HG02678 (cell line): Measurements from ENCODE around the gene USHBP1.

Experiments
- ATAC-seq: cut with Tn5 transposase; IDR thresholded peaks from one replicate; pipeline ENCODE4 v1.9.1; 2021; ENCODE audit warnings: mild to moderate bottlenecking, moderate library complexity; ENCODE audit not compliant: unreplicated experiment

The USHBP1 gene

DNA sequence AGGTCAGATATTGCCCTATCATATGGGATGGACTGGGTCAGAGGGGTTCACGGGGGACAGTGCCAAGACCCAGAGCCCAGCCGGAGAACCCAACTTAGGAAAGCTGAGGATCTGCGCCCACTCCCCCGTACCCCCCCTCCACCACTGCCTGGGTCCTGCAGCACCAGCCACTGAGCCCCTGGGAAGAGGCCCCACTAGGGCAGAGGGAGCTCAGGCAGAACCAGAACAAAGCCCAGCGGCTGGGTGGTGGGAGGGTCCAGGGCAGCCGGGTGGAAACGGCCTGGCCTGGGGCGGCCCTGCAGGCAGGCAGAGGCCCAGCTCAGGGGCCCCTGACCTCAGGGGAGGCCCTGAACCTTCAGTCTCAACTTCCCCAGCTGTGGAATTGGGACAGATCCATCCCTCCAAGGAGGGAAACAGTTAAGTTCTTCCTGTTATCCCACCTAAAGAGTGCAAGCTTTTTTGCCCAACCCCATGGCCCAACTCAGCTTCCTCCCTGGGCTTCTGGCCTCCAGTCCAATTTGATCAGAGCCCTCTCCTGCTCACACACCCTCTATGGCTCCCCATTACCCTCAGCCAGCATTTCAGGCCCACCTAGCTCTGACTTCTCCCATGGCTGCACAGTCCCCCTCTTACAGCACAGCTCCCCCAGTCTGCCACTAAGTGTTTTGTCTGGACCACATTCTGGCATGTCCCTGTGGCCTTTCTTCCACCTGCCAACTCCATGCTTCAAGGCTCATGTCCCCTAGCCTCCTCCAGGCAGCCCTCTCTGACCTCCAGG lies 21.9 kb downstream of the USHBP1 start:
- ATAC-seq, result no peak

DNA sequence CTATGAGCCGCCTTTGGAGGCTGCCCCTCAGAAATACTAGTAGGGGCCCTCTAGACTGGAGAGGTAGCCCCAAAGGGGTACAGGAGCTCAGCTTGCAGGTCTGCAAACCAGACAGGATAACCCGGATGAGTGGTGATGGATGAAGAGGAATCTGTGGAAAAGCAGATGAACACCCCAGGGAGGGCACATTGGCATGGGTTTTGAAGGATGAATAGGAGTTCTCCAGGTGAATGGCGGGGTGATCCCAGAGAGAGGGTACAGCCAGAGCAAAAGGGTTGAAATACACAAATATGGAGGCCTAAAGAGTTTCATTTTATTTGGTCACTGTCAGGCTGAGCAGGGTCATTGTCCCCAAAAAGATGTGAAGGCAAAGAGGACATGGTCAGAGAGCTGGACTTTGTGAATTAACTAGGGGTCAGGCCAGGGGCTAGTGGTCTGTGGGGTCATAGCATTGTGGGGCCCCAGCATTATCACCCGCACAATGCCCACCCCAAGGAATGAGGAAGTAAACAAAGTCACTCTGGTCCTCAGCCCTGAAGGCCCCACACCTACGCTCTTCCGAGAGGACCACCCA lies 23.6 kb downstream of the USHBP1 start:
- ATAC-seq, result no peak

DNA sequence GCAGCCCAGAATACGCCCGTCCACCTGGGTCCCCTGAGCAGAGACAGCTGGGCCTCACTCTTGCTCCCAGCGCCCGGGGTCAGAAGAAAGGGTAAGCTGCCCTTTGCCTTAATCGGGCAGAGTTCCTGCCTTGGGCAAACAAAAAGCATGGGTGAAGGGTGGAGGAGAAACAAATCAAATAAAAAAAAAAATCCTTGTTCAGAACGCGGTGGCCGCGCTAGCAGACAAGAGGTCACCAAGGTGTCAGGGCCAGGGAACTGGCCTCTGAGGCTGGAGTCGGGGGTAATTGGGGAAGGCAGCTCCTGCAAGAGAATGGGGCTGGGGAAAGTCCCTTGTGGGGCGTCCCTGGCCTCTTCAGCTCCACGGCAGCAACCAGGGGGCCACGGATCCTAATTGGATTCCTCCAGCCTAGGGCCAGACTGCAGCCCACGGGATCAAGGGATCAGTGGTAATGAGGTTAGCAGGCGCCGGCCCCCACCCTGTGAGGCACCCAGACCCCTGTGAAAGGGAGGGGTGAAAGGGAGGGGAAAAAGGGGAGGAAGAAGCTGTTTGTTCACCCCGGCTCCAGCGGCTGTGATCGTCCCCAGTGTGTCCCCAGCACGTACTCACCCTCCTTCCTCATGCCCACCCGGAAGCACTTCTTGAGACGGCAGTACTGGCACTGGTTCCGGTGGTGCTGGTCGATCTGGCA lies 24.3 kb downstream of the USHBP1 start:
- ATAC-seq, result no peak

DNA sequence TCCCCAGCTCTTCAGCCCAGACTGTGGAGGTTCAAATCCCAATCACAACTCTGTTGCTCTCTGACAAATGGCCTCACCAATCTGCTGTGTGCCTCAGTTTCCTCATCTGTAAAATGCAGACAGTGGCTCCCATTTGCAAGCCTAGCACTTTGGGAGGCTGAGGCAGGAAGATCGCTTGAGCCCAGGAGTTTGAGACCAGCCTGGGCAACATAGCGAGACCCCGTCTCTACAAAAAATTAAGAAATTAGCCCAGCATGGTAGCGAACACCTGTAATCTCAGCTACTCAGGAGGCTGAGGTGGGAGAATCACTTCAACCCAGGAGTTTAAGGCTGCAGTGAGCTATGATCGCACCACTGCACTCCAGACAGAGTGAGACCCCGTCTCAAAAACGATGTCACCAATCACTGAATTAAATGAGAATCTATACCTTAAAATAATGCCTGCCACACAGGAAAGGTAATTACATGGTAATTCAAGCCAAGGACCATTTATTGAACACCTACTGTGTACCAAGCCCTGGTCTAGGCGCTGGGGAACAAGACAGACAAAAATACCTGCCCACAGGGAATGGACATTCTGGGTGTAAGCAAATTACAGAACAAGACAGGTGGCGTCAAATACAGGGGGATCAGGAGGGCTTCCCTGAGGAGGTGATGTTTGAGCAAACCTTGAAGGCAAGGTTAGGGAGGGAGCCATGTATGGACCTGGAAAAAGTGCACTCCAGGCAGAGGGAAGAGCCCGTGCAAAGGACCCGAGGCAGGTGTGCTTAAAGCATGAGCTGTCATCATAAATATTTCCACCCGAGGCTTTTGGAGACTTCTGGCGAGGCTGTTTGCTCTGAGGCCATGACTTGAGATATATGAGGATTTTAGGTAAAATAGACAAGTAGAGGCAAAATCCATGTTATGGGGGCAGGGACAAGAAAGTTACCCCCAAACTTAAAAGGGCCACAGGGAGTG lies 26.5 kb downstream of the USHBP1 start:
- ATAC-seq, result no peak

DNA sequence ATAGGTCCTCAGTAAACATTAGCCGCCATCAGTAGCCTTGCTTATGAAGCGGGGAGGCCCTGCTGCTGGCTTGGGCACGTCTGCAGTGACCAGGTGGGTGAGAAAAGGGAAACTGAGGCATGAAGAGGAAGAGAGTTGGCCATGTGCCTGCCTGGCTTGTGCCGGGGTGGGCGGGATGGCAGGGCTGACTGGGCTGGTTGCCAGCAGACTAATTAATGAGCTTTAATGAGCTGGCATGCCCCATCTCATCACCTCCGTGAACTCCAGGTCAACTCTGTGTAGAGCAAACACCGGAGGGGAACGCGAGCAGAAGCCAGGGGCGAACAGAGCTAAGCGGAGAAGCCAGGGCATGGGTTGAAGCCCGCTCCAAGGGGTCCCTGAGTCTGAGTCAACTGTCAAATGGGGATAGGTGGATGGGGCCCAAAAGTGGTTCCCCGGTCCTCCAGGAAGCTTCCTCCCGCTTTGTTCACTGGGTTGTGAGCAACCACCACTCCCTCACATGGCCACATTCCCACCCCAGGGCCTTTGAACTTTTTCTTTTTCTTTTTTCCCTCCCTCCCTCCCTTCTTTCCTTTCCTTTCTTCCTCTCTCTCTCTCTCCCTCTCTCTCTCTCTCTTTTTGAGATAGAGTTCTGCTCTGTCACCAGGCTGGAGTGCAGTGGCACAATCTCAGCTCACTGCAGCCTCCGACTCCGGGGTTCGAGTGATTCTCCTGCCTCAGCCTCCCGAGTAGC lies 27.6 kb downstream of the USHBP1 start:
- ATAC-seq, result no peak

DNA sequence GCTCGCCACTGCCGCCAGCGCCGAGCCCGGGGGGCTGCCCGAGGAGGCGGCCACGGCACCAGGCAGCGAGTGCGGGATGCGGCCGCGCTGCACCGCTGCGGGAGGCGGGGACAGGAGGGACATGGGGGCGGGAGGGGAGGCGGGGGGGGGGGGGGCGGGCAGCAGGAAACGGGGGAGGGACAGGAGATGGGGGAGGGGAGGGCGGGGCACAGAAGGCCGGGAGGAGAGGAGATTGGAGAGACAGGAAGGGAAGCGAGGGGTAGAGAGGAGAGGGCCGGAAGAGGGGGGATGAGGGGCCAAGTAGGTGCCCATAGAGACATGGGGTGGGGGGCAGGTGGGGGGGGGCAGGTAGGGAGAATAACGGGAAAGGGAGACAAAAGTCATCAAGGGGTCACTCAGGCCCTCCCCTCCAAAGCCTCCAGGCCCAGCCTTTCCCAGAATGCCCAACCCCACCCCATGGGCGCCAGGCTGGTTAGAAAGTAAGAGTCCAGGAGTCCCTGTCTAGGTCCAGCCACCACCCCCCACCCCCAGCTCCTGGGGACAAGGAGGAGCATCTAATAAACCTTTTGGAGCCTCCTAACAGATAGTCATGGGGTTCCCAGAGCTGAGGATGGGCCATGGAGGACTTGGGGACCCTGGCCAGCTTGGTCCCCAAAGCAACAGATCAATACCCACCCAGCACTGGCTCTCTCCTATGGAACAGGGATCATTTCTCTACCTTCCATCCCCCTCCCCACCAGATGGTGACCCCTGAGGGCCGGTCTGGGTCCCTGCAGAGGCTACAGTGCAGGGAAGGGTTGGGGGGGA lies 28.4 kb downstream of the USHBP1 start:
- no peak for ATAC-seq

DNA sequence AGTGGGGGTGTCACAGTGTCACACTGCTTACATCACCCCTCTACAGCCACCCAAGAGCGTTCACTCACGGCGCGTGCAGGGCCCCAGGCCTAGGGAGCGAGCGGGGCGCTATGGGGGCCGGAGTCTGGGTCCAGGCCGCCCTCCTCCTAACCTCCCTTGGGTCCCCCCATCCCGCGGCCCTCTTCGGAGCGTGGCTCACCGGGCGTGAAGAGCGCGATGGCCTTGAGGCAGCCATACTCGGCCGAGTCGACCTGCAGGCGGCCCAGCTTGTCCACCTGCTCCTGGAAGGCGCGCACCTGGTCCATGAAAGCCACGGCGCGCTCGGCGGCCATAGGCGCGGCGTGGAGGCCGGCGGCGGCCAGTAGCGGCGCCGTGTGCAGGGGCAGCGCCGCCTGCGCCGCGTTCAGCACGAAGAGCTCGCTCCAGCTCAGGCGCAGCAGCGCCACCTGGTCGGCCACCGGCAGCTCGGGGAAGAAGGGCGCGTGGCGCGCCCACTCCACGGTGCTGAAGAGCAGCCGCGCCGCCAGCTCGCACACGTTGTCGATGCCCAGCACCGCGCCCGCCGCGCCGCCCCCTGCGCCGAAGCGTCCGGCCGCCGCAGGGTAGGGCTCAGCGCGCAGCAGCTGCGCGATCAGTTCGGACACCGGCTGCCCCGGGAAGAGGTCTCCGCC lies 29.1 kb downstream of the USHBP1 start:
- peak; percentile 74 for ATAC-seq

DNA sequence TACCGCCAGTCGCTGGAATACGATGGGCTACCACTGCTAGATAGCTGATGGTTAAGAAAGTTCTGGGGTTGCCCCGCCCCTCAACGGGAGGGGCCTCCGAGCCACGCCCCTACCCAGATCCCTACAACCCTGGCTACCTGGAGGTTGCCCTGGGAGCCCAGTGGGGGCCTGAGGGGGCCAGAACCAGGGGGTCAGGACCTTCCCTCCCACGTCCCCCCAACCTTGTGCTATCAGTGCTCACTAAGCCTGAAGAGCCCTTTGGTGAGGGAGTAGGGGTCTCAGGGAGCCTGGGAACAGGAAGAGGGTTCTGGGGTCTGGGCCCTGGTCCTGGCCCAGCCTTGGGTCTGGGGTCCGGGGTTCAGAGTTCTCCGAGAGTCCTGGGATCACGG lies 29.6 kb downstream of the USHBP1 start:
- ATAC-seq, result no peak

DNA sequence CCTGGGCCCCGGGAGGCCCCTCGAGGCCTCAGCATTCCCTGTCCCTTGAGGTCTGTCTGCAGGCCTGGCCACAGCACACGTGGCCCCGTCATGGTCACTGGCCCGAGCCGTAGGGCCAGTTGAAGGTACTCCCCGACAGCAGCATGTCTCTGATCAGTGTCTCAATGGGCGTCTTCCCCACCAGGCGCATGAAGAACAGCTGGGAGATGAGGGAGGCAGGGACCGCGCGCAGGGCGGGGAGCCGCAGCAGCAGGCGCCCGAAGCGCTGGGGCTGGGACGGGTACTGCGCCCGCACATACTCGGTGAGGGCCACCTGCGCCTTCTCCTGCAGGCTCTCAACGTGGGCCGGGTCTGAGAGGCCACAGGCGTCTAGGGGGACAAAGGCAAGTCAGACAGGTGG lies 32.3 kb downstream of the USHBP1 start:
- no peak for ATAC-seq

DNA sequence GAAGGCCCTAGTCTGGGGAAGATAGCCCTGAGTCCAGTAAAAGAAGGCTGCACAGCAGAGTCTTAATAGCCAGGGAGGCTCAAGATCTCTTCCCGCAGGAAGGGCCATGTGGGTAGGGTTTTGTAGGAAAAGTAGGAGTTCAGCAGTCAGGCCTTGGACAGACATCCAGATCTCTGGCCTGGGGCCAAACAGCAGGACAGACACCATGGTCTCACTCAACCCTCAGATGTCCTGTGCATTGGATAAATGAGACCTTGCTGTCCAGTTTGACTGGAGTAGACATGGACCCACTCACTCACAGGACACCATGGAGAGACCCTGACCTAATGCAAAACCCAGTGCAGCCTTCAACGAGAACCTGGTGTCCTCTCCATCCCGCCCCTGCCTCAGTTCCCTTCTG lies 34.7 kb downstream of the USHBP1 start:
- no peak for ATAC-seq

DNA sequence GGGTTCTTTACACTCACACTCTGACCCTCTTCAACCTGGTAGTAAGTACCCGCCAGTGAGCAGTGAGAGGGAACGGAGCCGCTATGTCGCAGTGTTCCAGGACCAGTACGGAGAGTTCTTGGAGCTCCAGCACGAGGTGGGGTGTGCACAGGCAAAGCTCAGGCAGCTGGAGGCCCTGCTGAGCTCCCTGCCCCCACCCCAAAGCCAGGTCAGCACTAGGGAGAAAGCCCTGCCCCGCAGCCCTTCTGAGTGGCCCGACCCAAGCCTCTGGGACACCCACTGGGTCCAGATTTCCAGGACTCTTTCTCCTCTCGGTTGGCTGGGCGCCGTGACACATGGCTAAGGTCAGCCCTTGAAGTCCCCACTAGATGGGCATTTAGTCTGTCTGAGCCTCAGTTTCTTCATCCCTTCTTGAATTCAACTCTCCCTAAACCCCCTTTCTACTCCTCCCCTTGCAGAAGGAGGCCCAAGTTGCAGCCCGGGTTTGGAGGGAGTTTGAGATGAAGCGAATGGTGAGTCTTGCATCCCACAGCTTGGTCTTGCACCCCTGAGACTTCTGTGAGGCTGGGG lies 36.7 kb downstream of the USHBP1 start:
- ATAC-seq, result no peak

DNA sequence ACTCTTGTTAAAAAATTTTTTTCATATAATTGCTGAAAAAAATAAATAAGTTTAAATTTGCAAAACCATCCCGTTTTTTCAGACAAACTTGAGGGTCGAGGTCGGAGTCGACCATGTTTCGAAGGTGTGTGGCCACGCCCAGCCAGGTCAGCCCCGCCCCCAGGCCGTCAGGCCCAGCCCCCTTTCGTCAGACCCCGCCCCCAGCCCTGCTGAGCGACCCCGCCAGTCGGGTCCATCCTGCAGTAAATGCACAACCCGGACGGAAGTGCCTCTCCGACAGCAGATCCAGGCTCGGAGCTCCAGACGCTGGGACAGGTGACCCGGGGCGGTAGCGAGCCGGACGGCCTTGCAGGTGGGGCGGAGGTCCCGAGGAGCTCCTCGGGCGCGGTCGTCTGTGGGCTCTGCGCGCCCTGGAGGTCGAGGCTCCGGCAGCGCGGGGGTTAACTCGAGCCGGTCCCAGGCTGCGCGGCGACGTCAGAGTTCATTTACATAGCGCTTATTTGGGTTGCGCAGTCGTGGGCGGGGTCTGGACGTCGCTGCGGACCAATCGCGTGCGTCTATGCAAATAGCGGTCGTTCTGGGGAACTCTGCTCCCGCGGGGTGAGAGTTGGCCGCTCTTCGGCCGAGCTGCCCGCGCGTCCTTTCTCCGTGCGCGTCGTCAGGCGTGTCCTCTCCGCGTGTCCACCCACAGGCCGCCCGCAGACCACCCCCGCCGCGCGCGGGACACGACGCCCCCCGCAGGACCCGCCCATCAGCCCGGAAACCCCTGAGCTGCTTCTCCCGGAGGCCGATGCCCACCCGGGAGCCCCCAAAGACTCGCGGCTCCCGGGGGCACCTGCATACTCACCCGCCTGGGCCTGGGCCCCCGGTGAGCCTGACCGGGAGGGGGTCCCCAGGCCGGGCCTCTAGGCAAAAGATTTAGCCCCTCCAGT lies 38.3 kb downstream of the USHBP1 start, which contains the start of gene OCEL1:
TSS of gene OCEL1 (plus strand) at position 225 of the 932 bp plus-strand sequence. CDS start at position 247, 22 bp downstream.
- ATAC-seq, result peak; percentile 93

DNA sequence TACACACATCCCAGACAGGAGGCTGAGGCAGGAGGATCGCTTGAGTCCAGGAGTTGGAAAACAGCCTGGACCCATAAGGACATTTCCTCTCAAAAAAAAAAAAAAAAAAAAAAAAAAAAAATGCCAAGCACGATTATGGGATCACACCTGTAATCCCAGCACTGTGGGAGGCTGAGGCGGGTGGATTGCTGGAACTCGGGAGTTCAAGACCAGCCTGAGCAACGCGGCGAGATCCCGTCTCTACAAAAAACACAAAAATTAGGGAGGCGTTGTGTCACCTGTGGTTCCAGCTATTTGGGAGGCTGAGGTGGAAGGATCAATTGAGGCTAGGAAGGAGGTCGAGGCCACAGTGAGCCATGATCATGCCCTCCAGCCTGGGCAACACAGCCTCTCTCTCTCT lies 39.5 kb downstream of the USHBP1 start:
- ATAC-seq, result no peak

DNA sequence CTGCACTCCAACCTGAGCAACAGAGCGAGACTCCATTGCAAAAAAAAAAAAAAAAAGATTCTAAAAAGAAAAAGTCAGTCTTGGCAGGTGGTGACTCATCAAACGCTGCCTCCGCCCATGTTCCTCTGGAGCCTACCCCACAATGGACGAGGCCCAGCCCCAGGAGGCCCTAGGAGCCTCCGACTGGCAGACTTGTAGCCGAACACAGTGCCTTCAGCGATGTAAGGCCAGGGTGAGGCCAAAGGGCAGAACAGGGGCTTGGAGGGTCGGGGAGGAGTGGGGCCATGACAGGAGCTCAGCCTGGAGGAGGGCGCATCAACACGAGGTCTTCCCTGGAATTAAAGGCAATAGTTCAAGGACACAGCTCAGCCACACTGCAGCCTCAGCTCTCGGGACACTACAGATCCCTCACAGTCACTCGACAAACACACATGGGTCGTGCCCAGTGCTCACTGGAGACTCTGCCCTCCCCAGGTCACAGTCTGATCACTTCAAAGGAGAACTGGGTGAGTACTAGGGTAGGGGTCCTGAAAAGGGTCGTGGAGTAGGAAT lies 44.3 kb downstream of the USHBP1 start:
- no peak for ATAC-seq

DNA sequence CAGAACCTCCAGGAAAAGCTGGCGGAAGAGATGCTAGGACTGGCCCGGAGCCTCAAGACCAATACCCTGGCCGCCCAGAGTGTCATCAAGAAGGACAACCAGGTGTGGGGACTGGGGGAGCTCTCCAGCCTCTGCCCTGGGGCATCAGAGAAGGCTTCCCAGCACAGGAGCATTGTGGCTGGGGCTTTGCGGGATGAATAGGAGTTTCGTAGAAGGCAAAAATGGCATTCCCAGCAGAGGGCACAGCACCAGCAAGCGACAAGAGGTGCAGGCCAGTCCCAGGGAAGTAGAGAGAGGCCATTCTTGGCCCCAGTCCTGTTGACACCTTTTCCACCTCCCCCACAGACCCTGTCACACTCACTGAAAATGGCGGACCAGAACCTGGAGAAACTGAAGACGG lies 45.3 kb downstream of the USHBP1 start:
- no peak for ATAC-seq

DNA sequence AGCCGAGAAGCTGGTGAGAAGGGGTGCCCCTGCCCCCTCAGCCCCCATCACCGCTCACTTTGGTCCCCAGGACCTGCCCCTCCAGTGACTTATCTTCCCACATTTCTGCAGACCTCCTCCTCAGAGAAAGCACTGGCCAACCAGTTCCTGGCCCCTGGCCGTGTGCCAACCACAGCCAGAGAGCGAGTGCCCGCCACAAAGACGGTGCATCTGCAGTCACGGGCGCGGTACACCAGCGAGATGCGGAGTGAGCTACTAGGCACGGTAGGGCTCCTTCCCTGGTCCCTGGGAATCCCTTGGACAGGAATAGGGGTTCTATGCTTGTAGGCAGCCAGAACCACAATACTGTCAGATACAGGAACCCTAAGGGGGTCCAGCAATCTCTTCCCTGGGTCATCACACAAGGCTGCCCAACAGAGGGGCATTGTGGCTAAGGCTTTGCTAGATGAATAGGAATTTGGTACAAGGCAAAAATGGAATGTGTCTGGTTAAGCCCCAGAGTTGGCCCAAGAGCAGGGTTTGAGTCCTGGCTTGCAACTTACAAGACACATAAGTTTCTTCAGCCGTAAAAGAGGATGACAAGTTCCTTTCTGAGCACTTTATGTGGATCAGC lies 48.4 kb downstream of the USHBP1 start:
- ATAC-seq, result no peak
